Neuron (in vitro differentiated cells): ENCODE data around the gene GPSM3.
A peak's percentile ranks its signal among the peaks of the same experiment; 100 is the strongest.
"Not testable (repeated sequence)": the region's sequence is repeated elsewhere in the genome, so short reads cannot be mapped to it uniquely, and the experiment has no call there.

Experiments used
- H2AFZ ChIP-seq: one replicate; pipeline ENCODE4 v1.6.1; 2013; ENCODE audit warnings: low read depth, mild to moderate bottlenecking, inconsistent platforms, low read length, moderate library complexity
- H3K27me3 ChIP-seq: one replicate; pipeline ENCODE4 v1.6.1; 2013; ENCODE audit warnings: low read length; ENCODE audit not compliant: insufficient read depth
- H3K36me3 ChIP-seq: one replicate; pipeline ENCODE4 v1.6.1; 2013; ENCODE audit warnings: low read length; ENCODE audit not compliant: insufficient read depth
- H3K4me1 ChIP-seq: one replicate; pipeline ENCODE4 v1.6.1; 2013; ENCODE audit warnings: low read length; ENCODE audit not compliant: insufficient read depth
- H3K4me3 ChIP-seq: 2 replicates; pipeline ENCODE4 v1.5.1; 2013; ENCODE audit warnings: mild to moderate bottlenecking, low read length, moderate library complexity
- H3K9me3 ChIP-seq: one replicate; pipeline ENCODE4 v1.6.1; 2013; ENCODE audit warnings: low read length

Gene GPSM3

GRCh38 chr6:32188381-32189068 is 3.9 kb downstream of the GPSM3 start:
- H3K4me1 ChIP-seq: peaks cover 22% of the 10 kb centered on the region
- H3K27me3 ChIP-seq: no peaks in the 10 kb centered on the region
- peaks cover 16% of the 10 kb centered on the region for H3K36me3 ChIP-seq
- no peak overlapping the region for H2AFZ ChIP-seq
- H3K9me3 ChIP-seq: no peaks in the 10 kb centered on the region
- H3K4me3 ChIP-seq: peak overlapping the region; percentile 76

GRCh38 chr6:32187725-32188380 is 4.6 kb downstream of the GPSM3 start:
- not testable (repeated sequence) for H2AFZ ChIP-seq, H3K9me3 ChIP-seq, H3K27me3 ChIP-seq, H3K4me3 ChIP-seq
- H3K4me1 ChIP-seq: peaks cover 22% of the 10 kb centered on the region
- H3K36me3 ChIP-seq: peaks cover 20% of the 10 kb centered on the region

GRCh38 chr6:32187009-32187709 is 5.3 kb downstream of the GPSM3 start:
- peaks cover 27% of the 10 kb centered on the region for H3K36me3 ChIP-seq
- no peak overlapping the region for H2AFZ ChIP-seq
- H3K4me3 ChIP-seq: no peak overlapping the region
- H3K9me3 ChIP-seq: no peaks in the 10 kb centered on the region
- no peaks in the 10 kb centered on the region for H3K27me3 ChIP-seq
- H3K4me1 ChIP-seq: peaks cover 22% of the 10 kb centered on the region

GRCh38 chr6:32186151-32186840 is 6.1 kb downstream of the GPSM3 start:
- H2AFZ ChIP-seq, H3K27me3 ChIP-seq, H3K4me3 ChIP-seq, H3K9me3 ChIP-seq: not testable (repeated sequence)
- peaks cover 21% of the 10 kb centered on the region for H3K4me1 ChIP-seq
- peaks cover 32% of the 10 kb centered on the region for H3K36me3 ChIP-seq

GRCh38 chr6:32185681-32186131 is 6.7 kb downstream of the GPSM3 start:
- H3K4me3 ChIP-seq, H3K27me3 ChIP-seq, H2AFZ ChIP-seq, H3K9me3 ChIP-seq: not testable (repeated sequence)
- peaks cover 15% of the 10 kb centered on the region for H3K4me1 ChIP-seq
- peaks cover 37% of the 10 kb centered on the region for H3K36me3 ChIP-seq

- peaks cover 19% of the 10 kb centered on the region for H3K4me1 ChIP-seq
- peaks cover 43% of the 10 kb centered on the region for H3K36me3 ChIP-seq
- H3K4me3 ChIP-seq: no peak within 1 kb of the TSS
- H3K27me3 ChIP-seq: no peaks in the 10 kb centered on the region
- no peak within 1 kb of the TSS for H2AFZ ChIP-seq
- H3K9me3 ChIP-seq: no peaks in the 10 kb centered on the region
These were observed 8.3 kb downstream of the GPSM3 start, which contains the start of gene AGER for GRCh38 chr6:32184084-32184640. TSS of gene AGER (minus strand) at chr6:32184253. CDS start at chr6:32184222, 31 bp downstream.

GRCh38 chr6:32183483-32184083 is 8.9 kb downstream of the GPSM3 start:
- Histone ChIP-seq H3K36me3 (peaks cover 43% of the 10 kb centered on the region), H3K4me1 (peaks cover 19% of the 10 kb centered on the region)

GRCh38 chr6:32183030-32183429 is 9.4 kb downstream of the GPSM3 start:
- peaks cover 15% of the 10 kb centered on the region for H3K4me1 ChIP-seq
- no peaks in the 10 kb centered on the region for H3K9me3 ChIP-seq
- no peaks in the 10 kb centered on the region for H3K27me3 ChIP-seq
- no peak overlapping the region for H2AFZ ChIP-seq
- H3K4me3 ChIP-seq: no peak overlapping the region
- peaks cover 42% of the 10 kb centered on the region for H3K36me3 ChIP-seq

More at GRCh38 chr6:32183483-32184083, 8.9 kb downstream of the GPSM3 start:
- no peak overlapping the region for H3K4me3 ChIP-seq
- no peaks in the 10 kb centered on the region for H3K9me3 ChIP-seq
- no peaks in the 10 kb centered on the region for H3K27me3 ChIP-seq
- H2AFZ ChIP-seq: no peak overlapping the region

- peaks cover 37% of the 10 kb centered on the region for H3K36me3 ChIP-seq
- no peak overlapping the region for H2AFZ ChIP-seq
- no peak overlapping the region for H3K4me3 ChIP-seq
- no peaks in the 10 kb centered on the region for H3K9me3 ChIP-seq
- peaks cover 14% of the 10 kb centered on the region for H3K4me1 ChIP-seq
- no peaks in the 10 kb centered on the region for H3K27me3 ChIP-seq
These were observed 9.9 kb downstream of the GPSM3 start for GRCh38 chr6:32182555-32182981.

- Histone ChIP-seq H3K36me3 (peaks cover 32% of the 10 kb centered on the region), H3K4me1 (peaks cover 18% of the 10 kb centered on the region), H3K4me3 (no peak overlapping the region), H3K27me3 (no peaks in the 10 kb centered on the region), H2AFZ (no peak overlapping the region), H3K9me3 (no peaks in the 10 kb centered on the region)
These were observed 10.4 kb downstream of the GPSM3 start for GRCh38 chr6:32181915-32182529.

GRCh38 chr6:32181148-32181702 is 11.2 kb downstream of the GPSM3 start:
- Histone ChIP-seq H3K4me1 (peaks cover 23% of the 10 kb centered on the region), H3K36me3 (peaks cover 27% of the 10 kb centered on the region)

More at GRCh38 chr6:32181148-32181702, 11.2 kb downstream of the GPSM3 start:
- H3K4me3 ChIP-seq: no peak overlapping the region
- H3K9me3 ChIP-seq: no peaks in the 10 kb centered on the region
- H3K27me3 ChIP-seq: no peaks in the 10 kb centered on the region
- no peak overlapping the region for H2AFZ ChIP-seq
